Activated naive CD8-positive, alpha-beta T cell (primary cell): ENCODE results near the gene KLHL36.
A peak's percentile ranks its signal among the peaks of the same experiment; 100 is the strongest.

Experiments
- H3K27ac Mint-ChIP-seq: one replicate; pipeline ENCODE4 v1.8.0; 2021; ENCODE audit warnings: mixed read lengths
- H3K27me3 Mint-ChIP-seq: one replicate; pipeline ENCODE4 v1.8.0; 2021; ENCODE audit warnings: mixed read lengths
- H3K36me3 Mint-ChIP-seq: one replicate; pipeline ENCODE4 v1.8.0; 2021; ENCODE audit warnings: mixed read lengths
- H3K4me1 Mint-ChIP-seq: one replicate; pipeline ENCODE4 v1.8.0; 2021; ENCODE audit warnings: low read depth, mixed read lengths
- H3K4me3 Mint-ChIP-seq: one replicate; pipeline ENCODE4 v1.8.0; 2021; ENCODE audit warnings: mild to moderate bottlenecking, mixed read lengths
- H3K9me3 Mint-ChIP-seq: one replicate; pipeline ENCODE4 v1.8.0; 2021; ENCODE audit warnings: low read depth, mixed read lengths

Gene KLHL36

GRCh38 chr16:84700446-84701300 lies 52.4 kb downstream of the KLHL36 start:
- Mint-ChIP-seq H3K36me3 (no peaks in the 10 kb centered on the region), H3K9me3 (no peaks in the 10 kb centered on the region), H3K27me3 (no peaks in the 10 kb centered on the region), H3K4me1 (peaks cover 50% of the 10 kb centered on the region), H3K27ac (peak overlapping the region; percentile 97), H3K4me3 (peak overlapping the region; percentile 99)

- Mint-ChIP-seq H3K27ac (no peak overlapping the region), H3K27me3 (no peaks in the 10 kb centered on the region), H3K9me3 (no peaks in the 10 kb centered on the region), H3K36me3 (no peaks in the 10 kb centered on the region), H3K4me1 (peaks cover 74% of the 10 kb centered on the region), H3K4me3 (peak overlapping the region; percentile 47)
Observed at GRCh38 chr16:84703681-84704080, 55.4 kb downstream of the KLHL36 start.

- H3K36me3 Mint-ChIP-seq, result no peaks in the 10 kb centered on the region
- H3K27ac Mint-ChIP-seq, result no peak overlapping the region
- peak overlapping the region; percentile 47 for H3K4me3 Mint-ChIP-seq
- no peaks in the 10 kb centered on the region for H3K27me3 Mint-ChIP-seq
- no peaks in the 10 kb centered on the region for H3K9me3 Mint-ChIP-seq
- peaks cover 75% of the 10 kb centered on the region for H3K4me1 Mint-ChIP-seq
Observed at GRCh38 chr16:84704253-84704652, 55.9 kb downstream of the KLHL36 start.

- no peak overlapping the region for H3K27ac Mint-ChIP-seq
- no peaks in the 10 kb centered on the region for H3K36me3 Mint-ChIP-seq
- H3K4me3 Mint-ChIP-seq, result no peak overlapping the region
- no peaks in the 10 kb centered on the region for H3K27me3 Mint-ChIP-seq
- no peaks in the 10 kb centered on the region for H3K9me3 Mint-ChIP-seq
- peaks cover 83% of the 10 kb centered on the region for H3K4me1 Mint-ChIP-seq
Observed at GRCh38 chr16:84706856-84707255, 58.5 kb downstream of the KLHL36 start.

GRCh38 chr16:84709609-84710008 lies 61.3 kb downstream of the KLHL36 start:
- peaks cover 89% of the 10 kb centered on the region for H3K4me1 Mint-ChIP-seq

GRCh38 chr16:84710686-84711085 lies 62.4 kb downstream of the KLHL36 start:
- H3K9me3 Mint-ChIP-seq, result no peaks in the 10 kb centered on the region
- peaks cover 87% of the 10 kb centered on the region for H3K4me1 Mint-ChIP-seq
- H3K4me3 Mint-ChIP-seq, result no peak overlapping the region
- H3K36me3 Mint-ChIP-seq, result no peaks in the 10 kb centered on the region
- no peak overlapping the region for H3K27ac Mint-ChIP-seq
- no peaks in the 10 kb centered on the region for H3K27me3 Mint-ChIP-seq

More at GRCh38 chr16:84709609-84710008, 61.3 kb downstream of the KLHL36 start:
- H3K27ac Mint-ChIP-seq, result no peak overlapping the region
- no peak overlapping the region for H3K4me3 Mint-ChIP-seq
- H3K9me3 Mint-ChIP-seq, result no peaks in the 10 kb centered on the region
- H3K27me3 Mint-ChIP-seq, result no peaks in the 10 kb centered on the region
- no peaks in the 10 kb centered on the region for H3K36me3 Mint-ChIP-seq
